Stimulated activated naive CD4-positive, alpha-beta T cell treated with Interleukin-2 at 50 U/mL for 16 hours (primary cell): Measurements from ENCODE around the gene AKR7A2.
"Not testable (repeated sequence)": the region's sequence is repeated elsewhere in the genome, so short reads cannot be mapped to it uniquely, and the experiment has no call there.

ENCODE experiments used
- DNase-seq: peaks from one replicate; lab custom pipeline; 2025; lab: John Stamatoyannopoulos, UW

Gene AKR7A2

GRCh38 chr1:19306941-19307340 is 5.0 kb downstream of the AKR7A2 start:
- DNase-seq = no peak

GRCh38 chr1:19305880-19306279 is 6.1 kb downstream of the AKR7A2 start:
- no peak for DNase-seq

GRCh38 chr1:19304081-19304480 is 7.9 kb downstream of the AKR7A2 start:
- not testable (repeated sequence) for DNase-seq

- DNase-seq = no peak
Measured at GRCh38 chr1:19300211-19300610, 11.7 kb downstream of the AKR7A2 start.

GRCh38 chr1:19294638-19295037 is 17.3 kb downstream of the AKR7A2 start:
- DNase-seq = no peak

GRCh38 chr1:19289244-19289643 is 22.7 kb downstream of the AKR7A2 start:
- no peak for DNase-seq

GRCh38 chr1:19288324-19289241 is 23.4 kb downstream of the AKR7A2 start, which contains the start of gene AKR7A3:
AKR7A3 (minus strand) TSS chr1:19288770; CDS start chr1:19288709, 61 bp downstream.
- peak; percentile 61 for DNase-seq

- no peak for DNase-seq
Measured at GRCh38 chr1:19287436-19288185, 24.3 kb downstream of the AKR7A2 start.

GRCh38 chr1:19285807-19286206 is 26.1 kb downstream of the AKR7A2 start:
- DNase-seq = not testable (repeated sequence)

GRCh38 chr1:19285366-19285765 is 26.6 kb downstream of the AKR7A2 start:
- not testable (repeated sequence) for DNase-seq

- DNase-seq = no peak
Measured at GRCh38 chr1:19284881-19285280, 27.1 kb downstream of the AKR7A2 start.

- no peak for DNase-seq
Measured at GRCh38 chr1:19283891-19284290, 28.1 kb downstream of the AKR7A2 start.

GRCh38 chr1:19274636-19275035 is 37.3 kb downstream of the AKR7A2 start:
- DNase-seq = no peak

- not testable (repeated sequence) for DNase-seq
Measured at GRCh38 chr1:19273844-19274531, 38.0 kb downstream of the AKR7A2 start.

- no peak for DNase-seq
Measured at GRCh38 chr1:19273106-19273843, 38.7 kb downstream of the AKR7A2 start.

GRCh38 chr1:19272064-19272463 is 39.9 kb downstream of the AKR7A2 start:
- DNase-seq = no peak

- DNase-seq = not testable (repeated sequence)
Measured at GRCh38 chr1:19270343-19270730, 41.6 kb downstream of the AKR7A2 start.

GRCh38 chr1:19269427-19270342 is 42.3 kb downstream of the AKR7A2 start:
- not testable (repeated sequence) for DNase-seq

- DNase-seq = no peak
Measured at GRCh38 chr1:19268445-19268844, 43.5 kb downstream of the AKR7A2 start.

GRCh38 chr1:19262744-19263143 is 49.2 kb downstream of the AKR7A2 start:
- no peak for DNase-seq
